ENCODE measurements around the gene CACNA1C. TPM values are rescaled to one million over a fixed set of nuclear protein-coding genes. Genes with fewer than 3 reads are reported as not detected.

Gene CACNA1C
- total and polyA plus RNA-seq, 2 donors from 2014 or later, result 1.6 to 17.4 TPM

DNA sequence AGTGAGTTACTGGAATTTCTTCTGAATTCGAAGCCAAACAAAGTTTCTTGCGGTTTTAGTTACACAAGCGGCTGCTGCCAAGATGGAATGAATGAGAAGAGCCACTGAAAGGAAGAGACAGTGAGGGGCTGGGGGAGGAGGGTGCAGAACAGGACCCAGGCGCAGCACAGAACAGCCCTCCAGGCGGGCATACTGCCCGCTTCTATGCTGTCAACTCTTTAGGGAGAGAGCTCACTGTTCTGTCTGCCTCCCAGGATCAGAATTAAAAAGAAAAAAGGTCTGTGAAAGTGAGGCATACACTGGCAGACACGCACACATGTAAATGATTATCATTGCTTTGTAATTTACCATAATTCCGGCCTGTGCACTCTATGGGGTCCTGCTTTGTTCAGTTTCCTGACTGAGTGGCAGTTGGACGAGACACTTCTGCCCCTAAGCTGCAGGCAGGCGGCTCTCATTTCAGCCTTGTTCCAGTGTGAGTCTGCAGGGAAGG, 231.6 kb downstream of the CACNA1C start:
- DNase-seq (peak in 2 of 5 donors; percentile 28 to 55), FAIRE-seq (no peak)
- Histone ChIP-seq H3K27ac (ENCODE audit: low read depth in 2 of 2, low read length in 2 of 2) (peak overlapping the region; percentile 2 to 46), H3K9me3 (ENCODE audit: control insufficient read depth in 2 of 3, insufficient read depth in 1 of 3, low read length in 3 of 3) (no peaks in the 10 kb centered on the region), H3K27me3 (ENCODE audit: control insufficient read depth, insufficient read depth, low read length) (no peaks in the 10 kb centered on the region), H3K4me3 (ENCODE audit: low read length in 3 of 3) (no peak overlapping the region), H3K36me3 (ENCODE audit: control insufficient read depth in 2 of 3, insufficient read depth in 3 of 3, low read length in 3 of 3) (no peaks in the 10 kb centered on the region), H3K4me1 (ENCODE audit: control insufficient read depth in 2 of 3, insufficient read depth in 2 of 3, low read depth in 1 of 3, low read length in 3 of 3) (peaks cover 5 to 24% (median 15%) of the 10 kb centered on the region in 3 donors), H3K9ac (ENCODE audit: low read length in 3 of 3) (peak overlapping the region in 1 of 3 donors; percentile 29)
- TF ChIP-seq CTCF (IDR thresholded peaks at IDR 0.05; ENCODE audit: borderline replicate concordance, extremely low read depth, insufficient read depth), result no peak
- intact Hi-C loops (cut with DNase I), result no loop called here

DNA sequence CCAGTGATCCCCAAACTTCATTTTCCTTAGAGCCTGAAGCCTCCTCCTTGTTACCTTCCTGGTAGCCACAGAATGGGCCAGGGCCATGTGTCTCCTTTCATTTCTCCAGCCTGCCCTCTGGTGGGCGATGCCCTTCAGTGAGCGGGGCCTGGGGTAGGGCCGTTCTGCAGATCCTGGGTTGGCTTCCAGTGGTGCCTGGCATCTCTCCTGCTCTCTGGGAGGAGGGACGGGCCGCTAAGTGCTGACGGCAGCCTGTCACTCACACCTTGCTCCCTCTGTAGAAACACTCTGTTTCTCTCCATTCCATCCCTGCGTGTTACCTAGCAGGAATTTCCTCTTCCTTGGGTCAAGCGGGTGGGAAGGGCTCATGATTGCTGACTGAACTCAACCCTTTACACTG, 232.1 kb downstream of the CACNA1C start:
- H3K9ac ChIP-seq (ENCODE audit: low read length in 3 of 3), result no peak overlapping the region
- intact Hi-C loops (cut with DNase I), result no loop called here

GRCh38 chr12:2285462-2285861, 232.7 kb downstream of the CACNA1C start:
- FAIRE-seq (no peak), DNase-seq (no peak)
- peaks cover 5 to 24% (median 15%) of the 10 kb centered on the region in 3 donors for H3K4me1 ChIP-seq (ENCODE audit: control insufficient read depth in 2 of 3, insufficient read depth in 2 of 3, low read depth in 1 of 3, low read length in 3 of 3)
- intact Hi-C loops (cut with DNase I), result no loop called here
- H3K9ac ChIP-seq (ENCODE audit: low read length in 3 of 3), result no peak overlapping the region
- no peak overlapping the region for H3K4me3 ChIP-seq (ENCODE audit: low read length in 3 of 3)
- H3K36me3 ChIP-seq (ENCODE audit: control insufficient read depth in 2 of 3, insufficient read depth in 3 of 3, low read length in 3 of 3), result no peaks in the 10 kb centered on the region
- peak overlapping the region in 1 of 2 donors; percentile 84 for H3K27ac ChIP-seq (ENCODE audit: low read depth in 2 of 2, low read length in 2 of 2)
- no peak for TF ChIP-seq CTCF (IDR thresholded peaks at IDR 0.05; ENCODE audit: borderline replicate concordance, extremely low read depth, insufficient read depth)
- no peaks in the 10 kb centered on the region for H3K9me3 ChIP-seq (ENCODE audit: control insufficient read depth in 2 of 3, insufficient read depth in 1 of 3, low read length in 3 of 3)
- no peaks in the 10 kb centered on the region for H3K27me3 ChIP-seq (ENCODE audit: control insufficient read depth, insufficient read depth, low read length)

More for the DNA sequence above, 232.1 kb downstream of the CACNA1C start:
- H3K4me3 ChIP-seq (ENCODE audit: low read length in 3 of 3), result no peak overlapping the region
- DNase-seq (peak; percentile 81 to 89 (median 84)), FAIRE-seq (no peak)
- H3K27me3 ChIP-seq (ENCODE audit: control insufficient read depth, insufficient read depth, low read length), result no peaks in the 10 kb centered on the region
- no peaks in the 10 kb centered on the region for H3K36me3 ChIP-seq (ENCODE audit: control insufficient read depth in 2 of 3, insufficient read depth in 3 of 3, low read length in 3 of 3)
- H3K4me1 ChIP-seq (ENCODE audit: control insufficient read depth in 2 of 3, insufficient read depth in 2 of 3, low read depth in 1 of 3, low read length in 3 of 3), result peaks cover 5 to 24% (median 15%) of the 10 kb centered on the region in 3 donors
- no peaks in the 10 kb centered on the region for H3K9me3 ChIP-seq (ENCODE audit: control insufficient read depth in 2 of 3, insufficient read depth in 1 of 3, low read length in 3 of 3)
- peak; percentile 55 for TF ChIP-seq CTCF (IDR thresholded peaks at IDR 0.05; ENCODE audit: borderline replicate concordance, extremely low read depth, insufficient read depth)
- H3K27ac ChIP-seq (ENCODE audit: low read depth in 2 of 2, low read length in 2 of 2), result peak overlapping the region in 1 of 2 donors; percentile 2

- H3K36me3 ChIP-seq (ENCODE audit: control insufficient read depth in 2 of 3, insufficient read depth in 3 of 3, low read length in 3 of 3), result no peaks in the 10 kb centered on the region
- FAIRE-seq (no peak), DNase-seq (peak in 2 of 5 donors; percentile 39 to 52)
- H3K9ac ChIP-seq (ENCODE audit: low read length in 3 of 3), result no peak overlapping the region
- no peaks in the 10 kb centered on the region for H3K9me3 ChIP-seq (ENCODE audit: control insufficient read depth in 2 of 3, insufficient read depth in 1 of 3, low read length in 3 of 3)
- H3K4me1 ChIP-seq (ENCODE audit: control insufficient read depth in 2 of 3, insufficient read depth in 2 of 3, low read depth in 1 of 3, low read length in 3 of 3), result peaks cover 5 to 24% (median 15%) of the 10 kb centered on the region in 3 donors
- no peak for TF ChIP-seq CTCF (IDR thresholded peaks at IDR 0.05; ENCODE audit: borderline replicate concordance, extremely low read depth, insufficient read depth)
- H3K27ac ChIP-seq (ENCODE audit: low read depth in 2 of 2, low read length in 2 of 2), result peak overlapping the region; percentile 48 to 84
- H3K4me3 ChIP-seq (ENCODE audit: low read length in 3 of 3), result no peak overlapping the region
- intact Hi-C loops (cut with DNase I), result no loop called here
- H3K27me3 ChIP-seq (ENCODE audit: control insufficient read depth, insufficient read depth, low read length), result no peaks in the 10 kb centered on the region
Measured at GRCh38 chr12:2286047-2286446, 233.3 kb downstream of the CACNA1C start.
